RKO (cell line): Measurements from ENCODE around the gene URB1.
"Not testable (repeated sequence)": the region's sequence is repeated elsewhere in the genome, so short reads cannot be mapped to it uniquely, and the experiment has no call there.

Source experiments
- DNase-seq: peaks from one replicate; pipeline ENCODE4 v3.0.0-alpha.2; 2016; ENCODE audit warnings: low spot score

Gene URB1

GRCh38 chr21:32411350-32412161, 18.7 kb upstream of the URB1 start:
- DNase-seq, result peak; percentile 76

- no peak for DNase-seq
These were observed 18.1 kb upstream of the URB1 start for GRCh38 chr21:32410916-32411315.

DNA sequence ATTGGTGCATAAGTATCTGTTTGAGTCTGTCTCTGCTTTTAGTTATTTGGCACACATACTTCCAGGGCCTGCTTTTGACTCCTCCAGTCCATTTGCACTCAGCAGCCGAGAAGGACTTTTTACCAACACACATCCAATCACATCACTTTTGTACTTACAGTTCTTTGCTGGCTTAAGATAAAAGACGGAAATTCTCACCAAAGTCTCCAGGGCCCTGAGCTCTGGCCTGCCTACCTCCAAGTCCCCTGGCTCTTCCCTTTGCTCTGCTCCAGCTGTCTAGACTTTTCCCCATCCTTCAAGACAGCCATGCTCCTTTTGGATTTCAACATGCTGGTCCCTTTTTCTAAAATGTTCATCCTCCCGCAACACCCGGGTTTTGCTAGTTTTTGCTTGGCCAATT, 17.5 kb upstream of the URB1 start:
- no peak for DNase-seq

DNA sequence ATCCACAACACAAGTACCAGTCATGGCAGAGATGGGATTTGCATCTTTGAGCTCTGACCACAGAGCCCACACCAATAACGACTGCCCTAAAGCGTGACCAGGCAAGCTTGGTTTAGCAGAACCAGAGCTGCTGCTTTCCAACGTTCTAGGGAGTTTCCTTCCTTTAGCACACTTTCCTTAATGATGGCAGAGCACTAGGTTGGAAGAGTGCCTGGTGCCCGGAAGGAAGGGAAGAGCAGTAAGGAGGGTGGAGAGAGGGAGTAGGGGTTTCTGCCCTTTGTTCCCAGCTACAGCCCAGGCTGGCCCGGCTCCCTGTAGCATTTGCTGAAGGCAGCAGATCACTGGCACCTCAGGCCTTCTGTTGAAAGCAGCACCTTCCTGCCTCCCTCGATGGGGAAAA, 13.6 kb upstream of the URB1 start:
- no peak for DNase-seq

DNA sequence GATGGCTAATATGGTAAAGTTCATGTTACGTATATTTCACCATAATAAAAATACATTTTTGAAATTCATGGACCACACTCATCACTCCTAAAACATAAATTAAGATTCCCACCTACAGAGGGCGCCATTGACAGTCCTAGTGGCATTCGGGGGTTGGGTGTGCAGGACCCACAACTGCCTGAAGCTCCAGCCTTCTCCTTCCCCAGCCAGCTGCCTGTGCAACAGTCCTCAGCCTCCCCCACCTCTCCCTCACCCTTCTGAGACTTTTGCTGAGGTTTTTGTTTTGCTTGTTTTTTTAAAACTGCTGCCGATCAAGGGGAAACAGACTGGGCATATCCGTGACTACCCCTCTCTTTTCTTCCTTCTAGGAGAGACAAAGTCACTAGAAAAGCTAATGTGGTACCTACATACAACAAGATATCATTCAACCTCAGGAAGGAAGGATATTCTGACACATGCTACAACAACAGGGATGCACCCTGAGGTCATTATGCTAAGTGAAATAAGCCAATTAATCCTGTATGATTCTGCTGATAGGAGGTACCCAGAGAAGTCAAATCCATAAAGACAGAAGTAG, 10.5 kb upstream of the URB1 start:
- peak; percentile 68 for DNase-seq

- no peak for DNase-seq
These were observed 827 bp upstream of the URB1 start for GRCh38 chr21:32393677-32394001.

- peak; percentile 66 for DNase-seq
These were observed 423 bp downstream of the URB1 start for GRCh38 chr21:32392299-32392879.

DNA sequence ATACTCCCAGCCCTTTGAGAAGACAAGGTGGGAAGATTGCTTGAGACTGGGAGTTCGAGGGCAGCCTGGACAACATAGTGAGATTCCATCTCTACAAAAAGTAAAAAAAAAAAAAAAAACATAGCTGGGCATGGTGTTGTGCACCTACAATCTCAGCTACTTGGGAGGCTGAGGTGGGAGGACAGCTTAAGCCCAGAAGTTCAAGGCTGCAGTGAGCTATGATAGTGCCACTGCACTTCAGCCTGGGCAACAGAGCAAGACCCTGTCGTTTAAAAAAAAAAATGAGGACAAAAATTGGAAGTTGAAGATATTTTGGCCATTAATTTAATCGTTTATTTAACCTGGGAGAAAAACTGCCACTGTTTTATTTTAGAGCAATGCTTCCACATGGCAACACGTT, 1.1 kb downstream of the URB1 start:
- DNase-seq, result no peak

DNA sequence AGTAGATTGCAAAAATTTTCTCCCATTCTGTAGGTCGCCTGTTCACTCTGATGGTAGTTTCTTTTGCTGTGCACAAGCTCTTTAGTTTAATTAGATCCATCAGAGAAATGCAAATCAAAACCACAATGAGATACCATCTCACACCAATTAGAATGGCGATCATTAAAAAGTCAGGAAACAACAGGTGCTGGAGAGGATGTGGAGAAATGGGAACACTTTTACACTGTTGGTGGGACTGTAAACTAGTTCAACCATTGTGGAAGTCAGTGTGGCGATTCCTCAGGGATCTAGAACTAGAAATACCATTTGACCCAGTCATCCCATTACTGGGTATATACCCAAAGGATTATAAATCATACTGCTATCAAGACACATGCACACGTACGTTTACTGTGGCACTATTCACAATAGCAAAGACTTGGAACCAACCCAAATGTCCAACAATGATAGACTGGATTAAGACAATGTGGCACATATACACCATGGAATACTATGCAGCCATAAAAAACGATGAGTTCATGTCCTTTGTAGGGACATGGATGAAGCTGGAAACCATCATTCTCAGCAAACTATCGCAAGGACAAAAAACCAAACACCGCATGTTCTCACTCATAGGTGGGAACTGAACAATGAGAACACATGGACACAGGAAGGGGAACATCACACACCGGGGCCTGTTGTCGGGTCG, 2.1 kb downstream of the URB1 start:
- DNase-seq, result not testable (repeated sequence)

DNA sequence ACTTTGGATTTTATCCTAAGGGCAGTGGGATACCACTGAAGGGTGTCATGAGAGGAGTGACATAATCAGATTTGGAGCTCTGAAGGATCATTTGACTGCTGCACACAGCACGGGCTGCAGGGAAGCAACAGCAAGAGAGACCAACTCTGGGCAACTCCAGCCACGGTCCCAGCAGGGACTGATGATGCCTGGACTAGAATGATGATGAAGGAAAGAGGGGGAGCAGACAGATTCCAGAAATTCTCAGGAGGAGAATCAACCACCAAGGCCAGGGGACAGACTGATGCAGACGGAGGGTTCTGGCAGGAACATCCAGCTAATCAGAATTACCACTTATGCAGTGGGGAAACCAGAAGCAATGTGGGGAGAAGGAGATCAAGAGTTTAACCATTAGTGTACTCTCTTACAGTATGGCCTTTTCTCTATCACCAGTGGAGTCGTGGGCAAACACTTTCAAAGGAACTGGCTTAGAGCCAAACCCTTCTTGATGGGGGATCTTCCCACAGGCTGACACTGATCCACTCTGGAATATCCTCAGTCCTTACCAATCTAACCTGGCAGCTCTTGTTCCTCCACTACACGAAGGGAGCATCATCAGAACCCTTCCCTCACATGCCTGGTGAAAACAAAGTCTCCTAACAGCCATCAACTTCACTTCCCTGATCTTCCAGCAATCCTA, 3.3 kb downstream of the URB1 start:
- no peak for DNase-seq

DNA sequence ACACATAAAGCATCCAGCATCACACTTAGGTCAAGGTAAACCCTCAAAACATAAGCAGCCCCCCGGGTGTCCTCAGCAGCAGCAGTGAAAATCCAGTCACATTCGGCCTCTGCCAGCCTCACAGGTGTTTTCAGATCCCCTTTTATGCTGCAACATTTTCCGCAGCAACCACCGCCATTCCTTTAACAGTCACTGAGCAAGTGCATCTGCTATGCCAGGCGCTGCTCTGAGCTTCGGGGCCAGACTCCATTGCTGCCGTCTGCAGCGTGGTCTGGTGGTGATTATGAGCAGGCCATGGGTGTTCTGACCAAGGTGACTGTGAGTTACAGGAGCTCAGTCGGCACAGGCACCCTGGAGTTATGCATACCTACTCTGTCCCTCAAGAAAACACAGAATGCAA, 4.5 kb downstream of the URB1 start:
- no peak for DNase-seq

DNA sequence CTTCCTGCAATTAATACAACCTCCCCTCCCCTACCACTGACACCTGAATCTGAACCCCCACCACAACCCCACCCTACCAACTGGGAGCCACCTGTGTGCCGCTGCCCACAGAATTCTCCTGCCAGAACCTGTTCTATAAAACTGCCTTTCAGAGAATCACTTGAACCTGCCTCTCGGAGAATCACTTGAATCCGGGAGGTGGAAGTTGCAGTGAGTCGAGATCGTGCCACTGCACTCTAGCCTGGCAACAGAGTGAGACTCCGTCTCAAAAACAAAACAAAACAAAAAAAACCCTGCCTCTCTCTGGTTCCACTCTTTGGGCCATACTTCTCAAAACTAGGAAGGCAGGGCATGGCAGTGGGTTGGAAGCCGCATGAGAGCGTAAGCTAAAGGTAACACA, 5.7 kb downstream of the URB1 start:
- no peak for DNase-seq

DNA sequence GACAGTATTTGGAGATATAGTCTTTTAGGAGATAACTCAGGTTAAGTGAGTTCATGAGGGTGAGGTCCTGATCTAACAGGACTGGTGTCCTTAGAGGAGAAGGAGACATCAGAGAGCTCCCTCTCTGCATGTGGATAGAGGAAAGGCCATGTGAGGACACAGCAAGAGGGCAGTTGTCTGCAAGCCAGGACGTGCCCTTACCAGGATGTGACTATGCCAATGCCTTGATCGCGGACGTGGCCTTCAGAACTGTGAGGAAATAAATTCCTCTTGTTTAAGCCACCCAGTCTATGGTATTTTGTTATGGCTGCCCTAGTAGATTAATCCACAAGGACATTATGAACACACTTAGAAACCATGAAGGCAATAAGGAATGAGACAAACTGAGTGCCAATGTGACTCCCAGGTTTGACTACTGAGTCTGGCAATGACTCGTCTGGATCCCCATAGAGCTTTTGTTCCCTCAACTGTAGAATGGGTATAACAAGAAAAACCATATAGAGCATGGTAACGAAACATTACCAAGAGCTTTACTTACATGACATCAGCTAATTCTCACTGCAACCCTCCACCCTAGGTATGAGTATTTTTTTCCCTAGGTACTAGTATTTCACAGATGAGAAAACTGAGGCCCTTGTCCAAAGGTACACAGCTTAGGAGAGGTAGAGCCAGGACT, 6.5 kb downstream of the URB1 start:
- no peak for DNase-seq

DNA sequence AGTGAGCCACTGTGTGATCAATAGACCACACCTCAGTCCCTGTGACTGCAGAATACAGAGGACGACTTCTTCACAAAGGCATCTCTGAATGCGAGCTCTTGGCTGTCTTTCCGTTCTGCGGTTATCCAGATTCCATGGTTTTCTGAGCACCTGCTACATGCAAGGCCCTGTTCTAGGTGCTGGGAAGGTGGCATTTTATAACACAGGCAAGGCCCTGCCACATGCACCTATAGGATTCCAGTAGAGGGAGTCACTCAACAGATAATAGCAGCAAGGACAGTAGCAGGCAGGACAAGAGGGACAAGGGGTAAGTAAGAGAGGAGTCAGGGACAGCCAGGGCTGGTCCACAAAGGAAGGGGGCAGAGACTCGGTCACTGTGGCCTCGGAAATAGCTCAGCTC, 9.0 kb downstream of the URB1 start:
- no peak for DNase-seq

DNA sequence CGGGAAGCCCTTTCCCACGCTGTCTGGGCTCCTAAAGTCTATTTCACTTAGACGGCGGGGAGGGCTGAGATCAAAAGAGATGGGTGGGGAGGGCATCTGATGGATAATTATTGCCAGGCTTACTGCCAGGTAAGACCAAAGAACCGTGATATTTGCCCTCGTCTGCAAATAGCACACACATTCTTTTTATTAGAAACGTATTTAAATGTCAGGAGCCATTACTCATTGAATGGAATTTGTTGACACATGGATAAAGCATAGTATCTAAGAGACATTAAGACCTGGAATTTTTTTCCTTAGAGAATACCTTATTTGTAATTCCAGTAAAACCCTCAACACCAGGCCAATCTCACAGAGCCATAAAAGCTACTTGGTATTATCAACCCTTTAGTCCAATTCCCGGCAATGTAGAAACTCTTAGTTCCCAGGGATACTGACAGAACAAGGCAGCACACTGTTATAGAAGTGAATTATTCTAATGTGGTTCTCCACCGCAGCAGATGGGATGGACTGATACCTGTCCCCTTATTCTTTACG, 10.6 kb downstream of the URB1 start:
- no peak for DNase-seq

GRCh38 chr21:32381571-32381970, 11.2 kb downstream of the URB1 start:
- no peak for DNase-seq

GRCh38 chr21:32380940-32381339, 11.9 kb downstream of the URB1 start:
- DNase-seq, result no peak

DNA sequence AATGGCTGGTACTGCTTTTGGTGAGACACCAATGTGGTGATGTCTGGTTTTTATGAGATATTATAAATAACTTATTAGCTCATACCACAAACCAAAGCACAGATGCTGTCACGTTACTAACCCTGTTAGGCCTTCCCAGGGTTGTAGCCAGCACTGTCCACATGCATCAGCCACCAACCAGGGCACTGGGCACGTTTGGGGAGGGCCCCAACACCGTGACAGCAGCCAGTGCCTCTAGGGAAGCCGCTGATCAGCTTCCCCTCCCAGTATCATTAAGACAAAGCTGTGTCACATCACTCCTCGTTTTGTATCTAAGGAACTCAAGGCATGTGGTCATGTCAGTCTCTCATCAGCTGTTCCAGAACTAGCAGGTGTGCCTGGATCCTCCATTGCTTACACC, 13.9 kb downstream of the URB1 start:
- DNase-seq, result no peak

- DNase-seq, result no peak
These were observed 14.8 kb downstream of the URB1 start for GRCh38 chr21:32377991-32378390.

- no peak for DNase-seq
These were observed 15.3 kb downstream of the URB1 start for GRCh38 chr21:32377506-32377905.

GRCh38 chr21:32372755-32373154, 20.1 kb downstream of the URB1 start:
- DNase-seq, result no peak

DNA sequence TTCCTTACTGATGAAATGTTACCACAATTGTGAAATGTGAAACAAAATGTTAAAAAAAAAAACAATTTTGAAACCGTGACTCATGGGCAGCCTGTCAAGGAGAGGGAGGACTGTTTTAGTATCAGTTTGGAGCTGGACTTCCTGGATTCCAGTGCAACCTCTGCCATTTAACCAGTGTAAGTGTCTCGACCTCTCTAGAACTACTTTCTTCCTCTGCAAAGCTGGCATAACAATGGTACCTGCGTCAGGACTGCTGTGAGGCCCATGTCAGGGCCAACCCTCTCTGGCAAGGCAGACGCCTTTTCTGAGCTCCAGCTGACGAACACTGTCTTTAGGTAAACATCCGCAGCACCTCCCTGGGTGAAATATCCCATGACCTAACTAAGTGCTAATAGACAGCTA, 20.9 kb downstream of the URB1 start:
- no peak for DNase-seq
